NCI-H187 treated with DMSO at 0.1 percent for 48 hours (cell line): ENCODE measurements around the gene CHRNG.

ENCODE experiments used
- DNase-seq: peaks from one replicate; lab custom pipeline; 2025; lab: John Stamatoyannopoulos, UW

Gene CHRNG

DNA sequence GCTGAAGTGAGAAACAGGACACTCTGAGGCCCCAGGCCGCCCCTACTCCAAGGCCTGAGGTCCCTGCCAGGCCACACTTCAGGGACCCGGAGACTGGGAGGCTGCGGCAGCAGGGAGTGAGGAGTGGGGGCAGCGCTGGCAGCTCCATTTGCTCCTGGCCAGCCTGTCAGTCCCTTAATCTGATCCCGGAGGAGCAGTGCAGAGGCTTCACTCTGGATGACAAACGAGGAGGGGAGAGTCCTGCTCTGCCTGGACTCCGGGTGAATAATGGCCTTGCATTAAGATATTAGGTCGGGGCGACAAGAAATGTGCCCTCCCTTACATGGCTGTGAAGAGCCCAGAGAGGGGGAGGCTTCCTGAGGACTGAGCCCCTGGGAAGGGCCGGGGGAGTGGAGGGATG lies 33.6 kb upstream of the CHRNG start:
- DNase-seq, result no peak

DNA sequence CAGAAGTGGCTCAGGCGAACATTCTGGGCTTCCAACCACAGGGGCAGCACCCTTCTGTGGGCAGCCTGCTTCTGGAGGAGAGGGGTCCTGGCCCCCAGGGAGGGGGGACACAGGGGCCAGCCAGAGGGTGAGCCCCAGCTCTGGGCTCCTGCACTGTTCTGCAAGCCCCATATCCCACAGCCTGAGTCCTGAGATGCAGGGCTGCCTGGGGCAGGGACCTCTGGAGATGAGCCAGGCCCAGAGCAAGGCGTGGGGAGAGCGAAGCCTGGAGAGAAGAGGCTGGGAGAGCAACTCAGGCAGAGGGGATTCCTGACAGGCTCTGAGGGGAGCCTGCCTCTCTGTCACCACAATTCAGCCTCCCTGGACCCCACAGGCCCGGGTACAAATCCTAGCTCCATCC lies 32.8 kb upstream of the CHRNG start:
- DNase-seq, result no peak

DNA sequence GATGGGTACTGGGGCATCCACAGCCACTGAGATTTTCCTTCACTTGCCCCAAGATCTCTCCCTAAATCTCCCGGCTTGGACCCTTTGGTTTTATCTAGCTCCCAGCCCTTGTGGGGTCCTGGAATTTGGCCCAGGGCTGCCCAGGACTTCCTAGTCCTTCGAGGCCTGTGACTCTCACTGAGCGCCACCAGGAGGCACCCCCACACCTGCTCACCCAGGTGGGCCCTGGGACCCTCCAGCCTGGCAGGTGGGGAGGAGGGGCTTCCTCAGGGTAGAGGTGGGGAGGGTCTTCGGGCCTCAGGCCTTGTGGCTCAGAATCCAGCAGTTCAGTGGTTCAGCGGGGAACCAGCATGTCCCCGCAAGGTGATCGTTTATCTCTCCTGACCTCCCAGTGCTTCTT lies 31.2 kb upstream of the CHRNG start:
- no peak for DNase-seq

DNA sequence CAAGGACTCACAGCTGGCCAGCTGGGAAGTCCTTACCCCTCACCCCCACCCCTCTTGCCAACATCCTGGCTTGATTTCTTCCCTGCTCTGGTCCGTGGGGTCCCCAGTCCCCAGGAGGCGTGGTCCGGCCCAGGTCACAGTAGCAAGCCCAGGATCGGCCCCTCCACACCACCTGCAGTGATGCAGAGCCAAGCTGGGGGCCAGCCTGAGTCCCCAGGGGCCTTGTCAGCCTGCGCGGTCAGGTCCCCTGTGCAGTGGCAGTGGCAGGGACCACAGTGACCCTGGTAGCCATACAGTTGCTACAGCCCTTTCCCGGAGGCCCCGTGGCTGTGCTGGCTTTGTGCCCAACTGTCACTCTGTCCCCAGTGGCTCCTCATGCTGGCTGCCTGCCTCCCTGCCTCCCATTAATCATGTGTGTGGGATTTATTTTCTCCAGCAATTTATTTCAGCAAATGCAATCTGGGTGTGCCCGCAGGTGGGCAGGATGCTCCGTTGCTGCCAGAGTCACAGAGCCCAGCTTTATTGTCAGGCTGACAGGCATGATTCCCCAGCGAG lies 28.1 kb upstream of the CHRNG start:
- DNase-seq, result no peak

DNA sequence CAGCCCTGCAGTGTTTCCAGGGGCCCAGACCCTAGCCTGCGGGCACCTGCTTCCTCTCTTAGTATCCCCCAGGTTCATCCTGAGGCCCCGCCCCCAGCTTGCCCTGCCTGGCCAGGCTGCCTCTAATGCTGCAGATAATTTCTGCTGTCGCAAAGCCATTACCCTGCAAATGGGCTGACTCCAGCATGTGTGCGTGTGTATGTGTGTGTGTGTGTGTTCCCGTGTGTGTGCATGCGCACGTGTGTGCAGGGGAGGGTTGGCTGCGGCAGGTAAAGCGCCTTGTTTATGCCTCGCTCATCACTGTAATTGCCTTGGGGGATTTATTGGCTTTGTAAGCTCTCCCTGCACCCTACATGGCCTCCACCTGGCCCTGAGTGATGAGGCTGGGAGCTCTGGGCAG lies 26.9 kb upstream of the CHRNG start:
- DNase-seq, result no peak

DNA sequence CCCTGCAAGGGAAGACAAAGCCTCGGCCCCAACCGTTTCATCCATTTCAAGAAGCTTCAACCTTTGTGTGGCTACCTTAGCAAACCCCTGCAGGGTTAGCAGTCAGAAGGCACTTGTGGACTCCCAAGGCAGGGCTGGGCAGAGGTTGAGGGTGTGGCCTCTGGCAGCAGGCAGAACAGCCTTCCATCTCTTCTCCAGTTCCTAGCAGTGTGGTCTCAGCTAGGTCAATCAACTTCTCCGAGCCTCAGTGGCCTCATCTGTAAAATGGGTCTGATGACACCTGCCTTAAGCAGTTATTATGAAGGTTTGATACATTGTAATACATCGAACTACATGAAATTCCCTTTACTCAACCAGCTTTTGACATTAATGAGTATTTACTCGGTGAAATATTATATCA lies 26.1 kb upstream of the CHRNG start:
- DNase-seq, result no peak

DNA sequence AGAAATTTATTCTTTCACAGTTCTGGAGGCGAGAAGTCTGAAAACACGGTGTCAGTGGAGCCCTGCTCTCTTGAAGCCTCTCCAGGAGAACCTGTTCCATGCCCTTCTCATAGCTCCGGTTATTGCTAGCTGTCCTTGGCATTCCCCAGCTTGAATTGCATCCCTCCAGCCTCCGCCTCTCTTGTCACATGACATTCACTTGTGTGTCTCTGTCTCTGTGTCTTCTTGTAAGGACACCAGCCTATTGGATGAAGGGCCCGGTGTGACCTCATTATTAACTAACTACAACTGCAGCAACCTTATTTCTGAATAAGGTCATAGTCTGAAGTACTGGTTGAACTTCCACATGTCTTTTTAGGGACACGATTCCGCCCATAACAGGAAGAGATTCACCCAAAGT lies 23.9 kb upstream of the CHRNG start:
- no peak for DNase-seq

DNA sequence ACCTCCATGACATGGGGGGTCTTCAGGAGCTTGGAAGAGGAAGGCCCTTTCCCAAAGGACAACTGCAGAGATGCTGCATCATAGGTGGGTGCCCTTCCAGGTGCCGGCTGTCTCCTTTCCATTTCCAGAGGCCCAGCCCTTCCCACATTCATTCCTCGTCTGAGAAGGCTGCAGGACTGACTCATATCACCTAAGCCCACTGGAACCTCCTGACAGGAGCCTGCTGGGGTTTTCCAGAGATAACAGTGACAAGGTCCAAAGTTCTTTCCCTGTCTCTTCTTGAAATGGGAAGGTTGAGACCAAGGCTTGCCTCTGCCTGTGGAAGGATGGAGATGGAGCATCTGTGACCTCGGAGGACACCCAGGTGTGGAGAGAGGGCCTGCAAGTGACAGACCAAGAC lies 22.9 kb upstream of the CHRNG start:
- DNase-seq, result no peak

DNA sequence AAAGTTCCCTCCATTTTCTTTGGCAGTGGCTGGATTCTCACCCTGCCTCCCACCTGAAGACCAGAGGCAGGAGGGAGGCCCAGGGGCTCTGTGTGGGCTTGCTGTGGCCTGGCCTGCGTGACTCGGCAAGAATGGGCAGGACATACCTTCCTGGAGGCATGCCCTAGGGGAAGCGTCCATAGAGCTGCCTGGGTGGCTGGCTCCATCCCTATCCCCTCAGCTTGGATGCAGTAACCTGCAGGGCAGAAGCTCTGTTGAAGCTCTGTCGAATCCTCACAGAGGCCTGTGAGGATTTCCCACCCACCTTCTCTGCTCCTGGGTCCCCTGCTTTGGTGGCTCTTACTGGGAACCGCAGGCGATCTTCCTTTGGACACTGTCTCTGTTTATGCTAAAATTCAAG lies 20.6 kb upstream of the CHRNG start:
- no peak for DNase-seq

DNA sequence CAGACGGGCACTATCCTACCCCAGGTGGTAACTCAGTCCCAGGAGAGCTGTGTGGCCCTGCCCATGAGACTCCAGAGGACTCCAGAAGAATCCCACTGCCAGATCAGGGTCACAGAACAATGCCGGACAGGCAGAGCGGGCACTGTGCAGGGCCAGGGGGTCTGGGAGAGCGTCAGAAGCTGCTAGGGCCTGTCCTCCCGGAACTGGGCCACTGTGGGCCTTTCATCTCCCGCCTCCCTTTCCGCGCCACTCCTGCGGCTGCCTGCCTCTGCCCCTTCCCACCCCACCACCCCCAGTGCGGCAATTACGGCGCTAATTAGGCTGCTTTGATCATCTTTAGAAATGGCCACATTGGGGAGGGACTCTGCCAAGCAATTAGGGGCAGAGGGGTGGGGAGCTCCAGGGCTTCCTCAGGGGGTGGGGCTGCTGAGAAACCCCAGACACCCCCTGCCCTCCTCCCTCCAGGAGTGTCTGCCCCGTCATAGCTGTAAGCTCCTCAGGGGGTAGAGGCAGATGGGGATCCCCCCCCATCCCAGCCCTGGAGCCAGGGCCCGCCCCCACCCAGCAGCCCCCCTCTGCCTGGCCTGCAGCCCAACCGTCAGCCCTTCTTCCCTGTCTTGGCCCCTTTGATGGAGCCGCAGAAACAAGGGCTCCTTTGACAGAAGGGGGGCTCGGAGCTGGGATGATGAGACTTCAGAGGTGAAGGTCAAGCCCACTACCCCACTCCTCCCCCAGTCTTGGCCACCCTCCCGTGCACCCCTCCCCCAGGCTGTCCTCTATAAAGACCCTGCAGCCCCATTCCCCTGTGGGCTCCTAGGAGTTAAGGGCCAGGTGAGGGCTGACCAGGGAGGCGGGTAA lies 19.7 kb upstream of the CHRNG start, which contains the start of gene PRSS56:
PRSS56 (plus strand) TSS at position 808 of the 858 bp plus-strand sequence. CDS start 211 bp downstream, outside the sequence.
- no peak for DNase-seq

DNA sequence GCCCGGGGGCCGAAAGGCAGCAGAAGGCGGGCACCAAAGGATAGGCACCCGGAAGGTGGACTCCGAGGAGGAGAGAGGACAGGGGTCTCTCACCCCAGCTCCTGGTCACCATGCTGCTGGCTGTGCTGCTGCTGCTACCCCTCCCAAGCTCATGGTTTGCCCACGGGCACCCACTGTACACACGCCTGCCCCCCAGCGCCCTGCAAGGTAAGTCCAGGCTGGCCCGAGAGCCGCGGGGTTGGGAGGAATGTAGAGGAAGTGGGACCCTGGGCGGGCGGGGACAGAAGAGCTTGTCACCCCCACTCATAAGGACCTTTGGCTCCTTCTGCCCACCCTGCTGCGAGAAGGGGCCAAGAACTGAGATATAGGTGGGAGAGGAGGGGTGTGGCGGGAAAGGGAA lies 19.0 kb upstream of the CHRNG start:
- no peak for DNase-seq

DNA sequence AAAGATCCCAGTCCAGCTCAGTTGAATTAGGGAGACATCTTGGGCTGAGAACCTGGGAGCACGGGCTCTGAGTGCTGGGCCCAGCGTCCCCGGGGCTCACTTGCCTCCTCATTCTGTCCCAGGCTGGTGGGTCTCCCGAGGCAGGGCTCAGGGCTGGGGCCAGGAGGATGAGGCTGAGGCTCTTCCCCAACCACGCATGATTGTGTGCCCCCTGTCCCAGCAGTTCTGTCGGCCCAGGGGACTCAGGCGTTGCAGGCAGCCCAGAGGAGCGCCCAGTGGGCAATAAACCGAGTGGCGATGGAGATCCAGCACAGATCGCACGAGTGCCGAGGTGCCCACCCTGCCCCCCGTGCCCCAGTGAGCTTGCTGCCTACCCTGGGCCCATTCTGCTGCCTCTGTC lies 18.4 kb upstream of the CHRNG start:
- DNase-seq, result no peak

DNA sequence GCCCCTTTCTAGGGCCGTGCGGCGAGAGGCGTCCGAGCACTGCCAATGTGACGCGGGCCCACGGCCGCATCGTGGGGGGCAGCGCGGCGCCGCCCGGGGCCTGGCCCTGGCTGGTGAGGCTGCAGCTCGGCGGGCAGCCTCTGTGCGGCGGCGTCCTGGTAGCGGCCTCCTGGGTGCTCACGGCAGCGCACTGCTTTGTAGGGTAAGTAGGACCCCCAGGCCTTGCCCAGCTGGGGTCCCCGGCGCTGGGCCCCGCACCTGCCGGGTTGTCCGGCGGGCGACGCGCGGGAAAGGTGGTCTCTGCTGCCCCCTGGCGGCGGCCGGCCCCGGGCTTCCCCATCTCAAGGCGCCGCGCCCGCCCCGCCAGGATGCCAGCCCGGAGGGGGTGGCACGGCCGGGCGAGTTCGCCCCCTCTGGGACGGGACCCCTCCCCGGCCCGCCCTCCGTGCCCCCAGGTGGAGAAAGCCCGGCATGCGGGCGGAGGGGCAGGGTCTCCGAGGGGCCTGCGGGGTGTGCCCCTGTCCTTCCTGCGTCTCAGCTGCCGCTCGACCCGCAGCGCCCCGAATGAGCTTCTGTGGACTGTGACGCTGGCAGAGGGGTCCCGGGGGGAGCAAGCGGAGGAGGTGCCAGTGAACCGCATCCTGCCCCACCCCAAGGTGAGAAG lies 17.4 kb upstream of the CHRNG start:
- no peak for DNase-seq

DNA sequence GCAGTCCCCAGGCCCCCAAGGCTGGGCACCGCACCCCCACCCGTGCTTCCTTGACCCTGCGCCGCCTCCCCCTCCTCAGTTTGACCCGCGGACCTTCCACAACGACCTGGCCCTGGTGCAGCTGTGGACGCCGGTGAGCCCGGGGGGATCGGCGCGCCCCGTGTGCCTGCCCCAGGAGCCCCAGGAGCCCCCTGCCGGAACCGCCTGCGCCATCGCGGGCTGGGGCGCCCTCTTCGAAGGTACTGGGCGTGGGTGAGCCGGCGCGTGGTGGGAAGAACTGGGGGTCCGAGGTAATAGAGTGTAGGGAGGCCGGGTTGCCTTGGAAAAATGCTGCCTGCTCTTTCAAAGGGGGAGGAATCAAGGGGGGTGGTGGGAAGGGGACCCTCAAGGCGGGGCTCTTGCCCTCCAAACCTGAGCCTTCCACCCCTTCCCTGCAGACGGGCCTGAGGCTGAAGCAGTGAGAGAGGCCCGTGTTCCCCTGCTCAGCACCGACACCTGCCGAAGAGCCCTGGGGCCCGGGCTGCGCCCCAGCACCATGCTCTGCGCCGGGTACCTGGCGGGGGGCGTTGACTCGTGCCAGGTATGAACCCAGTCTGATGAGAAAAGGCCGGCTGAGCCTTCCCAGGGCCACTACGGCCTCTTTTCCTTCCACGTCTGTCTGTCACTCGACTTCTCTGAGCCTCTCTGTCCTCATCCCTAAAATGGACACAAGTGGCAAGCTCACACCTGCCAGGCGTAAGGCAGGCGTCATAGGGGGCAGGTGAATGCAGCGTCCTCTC lies 16.7 kb upstream of the CHRNG start:
- no peak for DNase-seq

DNA sequence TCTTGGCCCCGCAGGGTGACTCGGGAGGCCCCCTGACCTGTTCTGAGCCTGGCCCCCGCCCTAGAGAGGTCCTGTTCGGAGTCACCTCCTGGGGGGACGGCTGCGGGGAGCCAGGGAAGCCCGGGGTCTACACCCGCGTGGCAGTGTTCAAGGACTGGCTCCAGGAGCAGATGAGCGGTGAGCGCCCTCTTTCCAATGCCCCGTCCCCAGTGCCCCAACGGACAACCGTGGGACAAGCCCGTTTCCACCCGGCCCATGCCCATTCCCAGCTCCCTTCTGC lies 16.1 kb upstream of the CHRNG start:
- DNase-seq, result no peak

DNA sequence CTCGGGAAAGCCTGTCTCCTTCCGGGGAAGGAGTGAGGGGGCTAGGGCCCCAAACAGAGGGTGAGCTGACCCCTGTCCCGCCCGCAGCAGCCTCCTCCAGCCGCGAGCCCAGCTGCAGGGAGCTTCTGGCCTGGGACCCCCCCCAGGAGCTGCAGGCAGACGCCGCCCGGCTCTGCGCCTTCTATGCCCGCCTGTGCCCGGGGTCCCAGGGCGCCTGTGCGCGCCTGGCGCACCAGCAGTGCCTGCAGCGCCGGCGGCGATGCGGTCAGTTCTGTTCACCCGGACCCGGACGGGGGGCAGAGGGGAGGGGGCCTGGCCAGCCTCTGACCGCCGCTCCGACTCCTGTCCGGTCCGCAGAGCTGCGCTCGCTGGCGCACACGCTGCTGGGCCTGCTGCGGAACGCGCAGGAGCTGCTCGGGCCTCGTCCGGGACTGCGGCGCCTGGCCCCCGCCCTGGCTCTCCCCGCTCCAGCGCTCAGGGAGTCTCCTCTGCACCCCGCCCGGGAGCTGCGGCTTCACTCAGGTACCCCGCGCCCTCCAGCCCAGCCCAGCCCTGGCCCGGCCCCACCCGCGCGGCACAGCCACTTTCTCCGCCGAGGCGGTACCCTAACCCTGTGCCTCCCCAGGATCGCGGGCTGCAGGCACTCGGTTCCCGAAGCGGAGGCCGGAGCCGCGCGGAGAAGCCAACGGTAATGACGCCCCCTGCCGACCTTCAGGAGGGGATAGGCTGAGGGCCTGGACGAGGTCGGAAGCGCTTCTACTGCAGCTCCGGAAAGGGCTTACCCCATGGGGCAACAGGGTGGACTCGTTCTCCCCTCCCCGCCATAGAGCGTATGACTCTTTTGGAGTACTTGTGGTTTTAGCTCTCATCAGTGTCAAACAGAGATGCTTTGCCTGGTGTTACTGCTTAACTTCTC lies 15.6 kb upstream of the CHRNG start:
- no peak for DNase-seq

DNA sequence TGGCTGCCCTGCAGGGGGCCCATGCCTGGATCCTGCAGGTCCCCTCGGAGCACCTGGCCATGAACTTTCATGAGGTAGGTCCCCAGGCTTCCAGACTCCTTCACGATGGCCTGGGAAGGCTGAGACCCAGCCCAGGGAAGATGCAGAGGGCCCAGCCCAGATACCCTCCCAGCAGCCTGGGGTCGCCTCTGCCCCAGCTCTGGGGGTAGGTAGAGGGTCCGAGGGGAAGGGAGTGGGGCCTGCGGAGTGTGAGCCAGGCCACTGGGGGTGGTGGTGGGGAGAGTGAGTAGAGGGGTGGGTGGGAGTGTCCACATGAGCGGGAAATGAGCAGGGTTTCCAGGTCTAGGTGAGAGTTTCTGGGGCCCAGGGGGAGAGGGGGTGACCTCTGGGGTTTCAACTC lies 14.7 kb upstream of the CHRNG start:
- DNase-seq, result no peak

DNA sequence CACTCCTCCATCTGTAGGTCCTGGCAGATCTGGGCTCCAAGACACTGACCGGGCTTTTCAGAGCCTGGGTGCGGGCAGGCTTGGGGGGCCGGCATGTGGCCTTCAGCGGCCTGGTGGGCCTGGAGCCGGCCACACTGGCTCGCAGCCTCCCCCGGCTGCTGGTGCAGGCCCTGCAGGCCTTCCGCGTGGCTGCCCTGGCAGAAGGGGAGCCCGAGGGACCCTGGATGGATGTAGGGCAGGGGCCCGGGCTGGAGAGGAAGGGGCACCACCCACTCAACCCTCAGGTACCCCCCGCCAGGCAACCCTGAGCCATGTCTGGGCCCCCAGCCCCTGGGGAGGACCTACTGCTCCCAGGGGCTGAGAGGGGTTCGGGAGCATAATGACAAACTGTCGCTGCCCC lies 14.3 kb upstream of the CHRNG start:
- DNase-seq, result no peak

DNA sequence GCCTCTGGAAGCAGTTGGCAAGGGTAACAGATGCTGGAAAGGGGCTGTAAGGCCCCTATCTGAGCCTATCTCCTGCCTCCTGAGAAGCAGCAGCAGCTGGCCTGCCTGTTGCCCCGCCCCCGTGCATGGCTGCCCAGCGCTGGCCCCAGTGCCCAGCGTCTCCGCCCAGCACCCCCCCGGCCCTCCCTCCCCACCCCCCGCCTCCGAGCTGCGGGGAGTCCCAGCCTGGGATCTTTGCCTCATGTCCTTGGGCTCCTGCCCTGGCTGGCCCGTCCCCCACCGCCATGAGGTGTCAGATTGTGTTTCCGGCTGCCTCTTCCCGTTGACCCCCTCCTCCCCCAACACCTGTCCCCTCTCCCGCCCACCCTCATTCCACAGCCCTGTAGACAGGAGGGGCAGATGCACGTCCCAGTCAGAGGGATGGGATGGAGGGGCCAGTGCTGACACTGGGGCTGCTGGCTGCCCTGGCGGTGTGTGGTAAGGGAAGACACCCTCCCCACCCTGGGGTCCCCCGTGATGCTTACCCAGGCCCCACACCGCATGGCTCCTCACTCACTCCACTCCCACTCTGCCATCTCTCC lies 13.6 kb upstream of the CHRNG start, which contains the start of gene CHRND:
CHRND (plus strand) TSS at position 370 of the 581 bp plus-strand sequence; CDS start at position 426, 56 bp downstream.
- DNase-seq, result no peak

DNA sequence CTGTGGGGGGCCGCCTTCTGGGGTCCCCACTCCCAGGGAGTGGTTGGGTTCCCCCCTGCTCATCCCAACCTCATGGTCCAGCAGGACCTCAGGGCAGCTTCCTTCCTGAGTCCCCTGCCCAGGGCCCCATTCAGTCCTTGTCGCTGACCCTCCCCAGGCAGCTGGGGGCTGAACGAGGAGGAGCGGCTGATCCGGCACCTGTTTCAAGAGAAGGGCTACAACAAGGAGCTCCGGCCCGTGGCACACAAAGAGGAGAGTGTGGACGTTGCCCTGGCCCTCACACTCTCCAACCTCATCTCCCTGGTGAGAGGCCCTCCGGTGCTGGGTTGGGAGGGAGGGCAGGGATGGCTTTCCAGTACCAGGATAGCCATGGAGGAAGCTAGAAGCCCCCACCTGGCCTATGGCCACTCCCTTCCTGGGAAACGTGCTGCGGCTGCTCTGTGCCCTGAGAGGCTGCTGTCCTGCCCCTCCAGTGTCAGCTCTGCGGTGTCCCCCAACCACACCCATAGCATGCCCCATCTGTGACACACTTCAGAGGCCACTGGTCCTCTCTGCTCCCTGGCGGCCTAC lies 13.0 kb upstream of the CHRNG start:
- no peak for DNase-seq
